ENCODE measurements around the gene PIEZO2. TPM values are rescaled to one million over a fixed set of nuclear protein-coding genes. Genes with fewer than 3 reads are reported as not detected.

PIEZO2 gene
- total and polyA plus RNA-seq, 2 of the 8 experiments (the other 6 are each of a cell fraction or from before 2014, with no cell fraction given): 4.7 to 16.5 TPM

DNA sequence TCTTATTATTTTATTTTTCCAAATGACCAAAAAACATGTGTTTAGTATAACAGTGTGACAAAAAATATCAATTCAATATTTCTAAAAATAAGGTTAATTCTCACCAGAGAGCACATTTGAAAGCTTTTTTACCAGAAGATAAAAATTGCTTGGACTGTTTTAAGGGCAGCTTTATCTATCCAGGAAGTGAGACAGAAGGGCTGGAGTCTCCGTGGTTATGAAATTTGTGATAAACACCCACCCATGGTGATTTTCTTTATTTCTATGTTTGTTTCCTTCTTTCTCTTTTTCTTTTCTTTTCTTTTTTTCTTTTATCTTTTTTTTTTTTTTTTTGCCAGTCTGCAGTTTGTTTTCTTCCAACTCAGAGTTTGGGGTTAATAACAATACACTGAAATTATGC is 298.5 kb downstream of the PIEZO2 start:
- no peak overlapping the region for H3K27ac ChIP-seq (ENCODE audit: low read depth, low read length)
- H3K79me2 ChIP-seq (ENCODE audit: control insufficient read depth in 1 of 2, insufficient read depth in 2 of 2, low read length in 2 of 2): no peaks in the 10 kb centered on the region
- no peaks in the 10 kb centered on the region for H3K27me3 ChIP-seq (replicated peaks in 1 of 4; ENCODE audit: control insufficient read depth in 3 of 4, extremely low read depth in 1 of 4, insufficient read depth in 3 of 4, low read length in 3 of 4)
- WGBS, 2 experiments (ENCODE audit: extremely low coverage in 1 of 2, insufficient coverage in 1 of 2, insufficient read length in 1 of 2, insufficient replicate concordance in 2 of 2, low coverage in 1 of 2, low lambda C conversion rate in 2 of 2, missing lambda C conversion rate in 1 of 2): 88% methylated on average over 1 of the region's 1 CpG; no CpG with 5 or more reads in 1 of the 2 experiments
- H3K18ac ChIP-seq (ENCODE audit: extremely low read depth, low read length): no peak overlapping the region
- CTCF ChIA-PET (ENCODE audit: partially characterized antibody): interaction anchor here (0.7 to 10.2 kb wide), 27 partner anchors 7 to 703 kb away, joined by 3 to 96 read pairs (median 4); partner anchors contain the start of gene PIEZO2
- no peak overlapping the region for H2BK120ac ChIP-seq (replicated peaks; ENCODE audit: low read depth, low read length)
- no peaks in the 10 kb centered on the region for H4K20me1 ChIP-seq (replicated peaks in 1 of 2; ENCODE audit: control insufficient read depth in 1 of 2, insufficient read depth in 2 of 2, low read length in 2 of 2)
- H3K4me3 ChIP-seq (ENCODE audit: extremely low read depth in 1 of 4, insufficient read depth in 2 of 4, low read depth in 3 of 4, low read length in 4 of 4): no peak overlapping the region
- H2AK5ac ChIP-seq (ENCODE audit: low read depth, low read length): no peak overlapping the region
- H3K9ac ChIP-seq (replicated peaks in 1 of 4; ENCODE audit: extremely low read depth in 1 of 4, low read depth in 3 of 4, low read length in 3 of 4): no peak overlapping the region
- peaks cover 0 to 7% (median 3%) of the 10 kb centered on the region in 4 experiments; a peak in 4 of 7 replicates for H3K4me1 ChIP-seq (replicated peaks in 1 of 4; ENCODE audit: control insufficient read depth in 3 of 4, insufficient read depth in 4 of 4, low read length in 3 of 4)
- DNase-seq (ENCODE audit: low read depth in 1 of 2, low spot score in 2 of 2) (no peak), FAIRE-seq (no peak)
- no peak overlapping the region for H3K23ac ChIP-seq (ENCODE audit: insufficient read length)
- no peak overlapping the region for H4K5ac ChIP-seq (ENCODE audit: insufficient read length, low read depth, low read length)
- no peaks in the 10 kb centered on the region for H3K79me1 ChIP-seq (ENCODE audit: low read depth, low read length)
- H2BK5ac ChIP-seq (ENCODE audit: low read depth, low read length): no peak overlapping the region
- H3K14ac ChIP-seq (ENCODE audit: insufficient read length): no peak overlapping the region
- no peak overlapping the region for H3K4ac ChIP-seq (replicated peaks; ENCODE audit: insufficient read length, low read depth, low read length)
- H3K56ac ChIP-seq (replicated peaks; ENCODE audit: insufficient read length, low read depth, low read length): no peak overlapping the region
- H3K9me3 ChIP-seq (ENCODE audit: insufficient read depth in 2 of 2, low read depth in 1 of 2, low read length in 1 of 2): no peaks in the 10 kb centered on the region
- H2BK12ac ChIP-seq (ENCODE audit: low read depth, low read length): no peak overlapping the region
- POLR2A ChIA-PET (ENCODE audit: partially characterized antibody): no interaction called here
- no peak overlapping the region for H2BK20ac ChIP-seq (ENCODE audit: low read length)
- no peak overlapping the region for H2AFZ ChIP-seq (ENCODE audit: low read length)
- no peak overlapping the region for H2BK15ac ChIP-seq (ENCODE audit: low read length)
- no peak overlapping the region for H3K4me2 ChIP-seq (ENCODE audit: insufficient read depth in 1 of 2, low read depth in 2 of 2, low read length in 2 of 2)
- H4K8ac ChIP-seq (ENCODE audit: extremely low read depth, insufficient read depth, low read length): no peak overlapping the region
- TF ChIP-seq EP300 (IDR thresholded peaks at IDR 0.05; ENCODE audit: borderline replicate concordance in 1 of 2, low read depth in 2 of 2, low read length in 2 of 2) (no peak), NANOG (IDR thresholded peaks at IDR 0.05; ENCODE audit: insufficient read depth, low read depth, low read length, poor library complexity, severe bottlenecking) (no peak), SIX5 (IDR thresholded peaks at IDR 0.05; ENCODE audit: low read depth, low read length) (no peak), JUN (IDR thresholded peaks at IDR 0.05; ENCODE audit: low read depth, low read length) (no peak), ASH2L (IDR thresholded peaks at IDR 0.05; ENCODE audit: low read length) (no peak), ZNF274 (IDR thresholded peaks at IDR 0.05; ENCODE audit: borderline replicate concordance, extremely low read depth, low read length) (no peak), CHD1 (IDR thresholded peaks at IDR 0.05; ENCODE audit: low read depth, low read length) (no peak), POLR2A (IDR thresholded peaks at IDR 0.05; ENCODE audit: control extremely low read depth in 1 of 2, low read depth in 2 of 2, low read length in 2 of 2) (no peak), GABPA (IDR thresholded peaks at IDR 0.05; ENCODE audit: borderline replicate concordance, insufficient read depth, low read length) (no peak)
- TF ChIP-seq, protein P1, sequence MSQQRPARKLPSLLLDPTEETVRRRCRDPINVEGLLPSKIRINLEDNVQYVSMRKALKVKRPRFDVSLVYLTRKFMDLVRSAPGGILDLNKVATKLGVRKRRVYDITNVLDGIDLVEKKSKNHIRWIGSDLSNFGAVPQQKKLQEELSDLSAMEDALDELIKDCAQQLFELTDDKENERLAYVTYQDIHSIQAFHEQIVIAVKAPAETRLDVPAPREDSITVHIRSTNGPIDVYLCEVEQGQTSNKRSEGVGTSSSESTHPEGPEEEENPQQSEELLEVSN (IDR thresholded peaks at IDR 0.05): no peak
- H3K23me2 ChIP-seq (ENCODE audit: low read depth, low read length): no peaks in the 10 kb centered on the region
- H4K91ac ChIP-seq (replicated peaks; ENCODE audit: insufficient read length, low read length): no peak overlapping the region
- no peaks in the 10 kb centered on the region for H3K36me3 ChIP-seq (ENCODE audit: control insufficient read depth in 2 of 4, insufficient read depth in 4 of 4, low read length in 3 of 4)
